ENCODE measurements around the gene NEK1. TPM values are rescaled to one million over a fixed set of nuclear protein-coding genes. Genes with fewer than 3 reads are reported as not detected.
"Not testable (repeated sequence)": the region's sequence is repeated elsewhere in the genome, so short reads cannot be mapped to it uniquely, and the experiment has no call there.

Gene NEK1
- total and polyA plus RNA-seq, 8 donors: 13.2 to 30.9 (median 26.9) TPM

GRCh38 chr4:169436734-169437133 is 175.6 kb downstream of the NEK1 start:
- Histone ChIP-seq H3K27me3 (no peaks in the 10 kb centered on the region), H3K9me3 (no peaks in the 10 kb centered on the region), H3K36me3 (no peaks in the 10 kb centered on the region), H3K4me3 (no peak overlapping the region), H3K4me1 (no peaks in the 10 kb centered on the region), H3K27ac (no peak overlapping the region)
- no peak for DNase-seq
- intact Hi-C loops (cut with DNase I): no loop called here
- ATAC-seq: no peak
- no peak for TF ChIP-seq CTCF (IDR thresholded peaks at IDR 0.05)

GRCh38 chr4:169428376-169428775 is 184.0 kb downstream of the NEK1 start:
- Histone ChIP-seq H3K4me3 (no peak overlapping the region), H3K4me1 (no peaks in the 10 kb centered on the region), H3K9me3 (no peaks in the 10 kb centered on the region), H3K27me3 (no peaks in the 10 kb centered on the region), H3K36me3 (peaks cover 0 to 20% of the 10 kb centered on the region in 2 donors), H3K27ac (no peak overlapping the region)
- no peak for TF ChIP-seq CTCF (IDR thresholded peaks at IDR 0.05)
- DNase-seq: no peak
- intact Hi-C loops (cut with DNase I): no loop called here
- ATAC-seq: no peak

- intact Hi-C loops (cut with DNase I); H3K27me3 ChIP-seq; H3K4me3 ChIP-seq; H3K9me3 ChIP-seq; ATAC-seq; H3K27ac ChIP-seq; H3K4me1 ChIP-seq; DNase-seq: not testable (repeated sequence)
- peaks cover 0 to 20% of the 10 kb centered on the region in 2 donors for H3K36me3 ChIP-seq
Measured at GRCh38 chr4:169427727-169428126, 184.7 kb downstream of the NEK1 start.

- intact Hi-C loops (cut with DNase I): no loop called here
- ATAC-seq: no peak
- Histone ChIP-seq H3K27ac (no peak overlapping the region), H3K36me3 (peaks cover 0 to 15% of the 10 kb centered on the region in 2 donors), H3K27me3 (no peaks in the 10 kb centered on the region), H3K4me3 (no peak overlapping the region), H3K4me1 (no peaks in the 10 kb centered on the region), H3K9me3 (no peaks in the 10 kb centered on the region)
- no peak for DNase-seq
- no peak for TF ChIP-seq CTCF (IDR thresholded peaks at IDR 0.05)
Measured at GRCh38 chr4:169420291-169420690, 192.1 kb downstream of the NEK1 start.

GRCh38 chr4:169418846-169419245 is 193.5 kb downstream of the NEK1 start:
- ATAC-seq: no peak
- DNase-seq: no peak
- no peak for TF ChIP-seq CTCF (IDR thresholded peaks at IDR 0.05)

GRCh38 chr4:169417629-169418282 is 194.6 kb downstream of the NEK1 start:
- intact Hi-C loops (cut with DNase I): no loop called here
- TF ChIP-seq CTCF (IDR thresholded peaks at IDR 0.05): no peak
- no peaks in the 10 kb centered on the region for H3K4me1 ChIP-seq
- H3K27me3 ChIP-seq: no peaks in the 10 kb centered on the region
- H3K27ac ChIP-seq: no peak overlapping the region
- no peaks in the 10 kb centered on the region for H3K36me3 ChIP-seq
- no peaks in the 10 kb centered on the region for H3K9me3 ChIP-seq
- ATAC-seq: no peak
- H3K4me3 ChIP-seq: no peak overlapping the region
- no peak for DNase-seq

More at GRCh38 chr4:169418846-169419245, 193.5 kb downstream of the NEK1 start:
- Histone ChIP-seq H3K9me3 (no peaks in the 10 kb centered on the region), H3K4me1 (no peaks in the 10 kb centered on the region), H3K27ac (no peak overlapping the region), H3K27me3 (no peaks in the 10 kb centered on the region), H3K36me3 (peaks cover 0 to under 1% of the 10 kb centered on the region in 2 donors), H3K4me3 (no peak overlapping the region)
- intact Hi-C loops (cut with DNase I): no loop called here

Data from left lung (tissue), 10 donors.